NCI-H2196 (cell line): ENCODE measurements around the gene LDHA.
A peak's percentile ranks its signal among the peaks of the same experiment; 100 is the strongest.
"Not testable (repeated sequence)": the region's sequence is repeated elsewhere in the genome, so short reads cannot be mapped to it uniquely, and the experiment has no call there.

ENCODE experiments used
- DNase-seq: peaks from one replicate; lab custom pipeline; 2025; ENCODE audit not compliant: unreplicated experiment; lab: John Stamatoyannopoulos, UW

LDHA gene

DNA sequence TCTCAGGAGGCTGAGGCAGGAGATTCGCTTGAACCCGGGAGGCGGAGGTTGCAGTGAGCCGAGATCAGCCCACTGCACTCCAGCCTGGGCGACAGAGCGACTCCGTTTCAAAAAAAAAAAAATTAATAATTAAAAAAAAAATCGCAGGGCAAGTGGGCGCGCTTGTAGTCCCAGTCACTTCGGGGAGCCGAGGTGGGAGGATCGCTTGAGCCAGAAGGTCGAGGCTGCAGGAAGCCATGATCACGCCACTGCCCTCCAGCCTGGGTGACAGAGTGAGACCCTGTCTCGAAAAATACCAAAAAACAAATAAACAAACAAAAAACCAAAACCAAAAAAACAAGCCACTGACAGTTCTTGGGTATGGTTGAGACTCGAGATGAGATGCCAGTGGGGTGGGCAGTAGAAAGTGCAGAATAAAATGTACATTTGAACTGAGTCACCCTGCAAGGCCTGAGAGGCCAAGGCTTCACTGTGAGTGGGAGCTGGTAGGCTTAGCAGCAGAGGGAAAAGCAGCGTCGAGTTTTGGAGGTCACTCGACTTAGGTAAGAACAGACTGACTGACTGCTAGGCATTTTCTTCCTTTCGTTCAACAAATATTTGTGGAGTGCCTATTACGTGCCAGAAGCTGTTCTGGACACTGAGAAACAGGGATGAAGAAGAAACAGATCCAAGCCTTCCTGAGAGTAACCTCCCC, 635 bp upstream of the LDHA start:
- peak; percentile 43 for DNase-seq

DNA sequence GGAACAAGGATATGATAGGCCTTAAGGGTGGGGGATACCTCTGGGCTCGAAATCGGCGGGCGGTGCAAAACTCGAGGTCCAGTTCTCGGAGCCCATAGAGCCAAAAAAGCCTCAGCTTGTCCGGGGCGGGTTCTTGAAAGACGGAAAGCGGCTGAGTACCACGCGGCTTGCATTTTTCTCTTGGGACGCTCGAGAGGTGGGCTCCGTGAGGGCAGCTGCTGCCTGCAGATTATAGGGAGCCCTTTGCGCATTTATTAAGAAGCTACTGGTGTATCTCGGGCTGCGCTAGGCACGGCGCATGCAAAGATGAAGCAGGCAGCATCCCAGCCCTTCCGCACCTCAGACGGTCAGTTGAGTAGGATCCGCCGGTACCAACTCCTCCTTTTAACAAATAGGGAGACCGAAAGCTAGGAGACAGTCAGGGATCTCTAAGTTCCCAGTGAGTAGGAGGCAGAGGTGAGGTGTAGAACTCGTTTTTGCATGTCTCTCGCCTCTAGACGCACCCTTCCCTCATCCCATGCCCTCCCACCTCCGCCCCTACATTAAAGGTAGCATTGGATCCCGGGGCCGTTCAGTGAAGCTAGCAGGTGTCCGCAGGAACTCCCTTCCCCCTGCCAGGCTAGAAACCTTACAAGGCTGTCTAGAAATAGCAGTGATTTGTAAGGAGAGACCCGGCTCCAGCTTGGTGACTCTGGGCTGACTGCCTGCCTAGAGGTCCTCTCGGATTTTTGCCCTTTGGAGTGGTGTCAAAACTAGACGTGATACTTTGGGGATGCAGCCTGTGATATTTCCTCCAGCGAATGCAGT, 768 bp downstream of the LDHA start:
- no peak for DNase-seq

- DNase-seq: peak; percentile 100
Observed at GRCh38 chr11:18395735-18396504, 1.6 kb downstream of the LDHA start.

GRCh38 chr11:18397921-18398320, 3.6 kb downstream of the LDHA start:
- no peak for DNase-seq

GRCh38 chr11:18401077-18401476, 6.7 kb downstream of the LDHA start:
- not testable (repeated sequence) for DNase-seq

DNA sequence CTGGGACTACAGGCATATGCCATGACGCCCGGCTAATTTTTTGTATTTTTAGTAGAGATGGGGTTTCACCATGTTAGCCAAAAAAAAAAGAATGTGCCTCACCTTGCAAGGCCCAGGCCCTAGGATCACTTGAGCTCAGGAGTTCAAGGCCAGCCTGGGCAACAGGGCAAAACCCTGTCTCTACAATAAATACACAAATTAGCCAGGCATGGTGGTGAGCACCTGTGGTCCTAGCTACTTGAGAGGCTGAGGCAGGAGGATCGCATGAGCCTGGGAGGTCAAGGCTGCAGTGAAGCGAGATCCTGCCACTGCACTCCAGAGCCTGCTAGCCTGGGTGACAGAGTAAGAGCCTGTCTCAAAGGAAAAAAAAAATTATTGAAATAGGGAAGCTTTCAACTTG, 9.7 kb downstream of the LDHA start:
- no peak for DNase-seq

- peak; percentile 27 for DNase-seq
Observed at GRCh38 chr11:18407400-18407799, 13.0 kb downstream of the LDHA start.

DNA sequence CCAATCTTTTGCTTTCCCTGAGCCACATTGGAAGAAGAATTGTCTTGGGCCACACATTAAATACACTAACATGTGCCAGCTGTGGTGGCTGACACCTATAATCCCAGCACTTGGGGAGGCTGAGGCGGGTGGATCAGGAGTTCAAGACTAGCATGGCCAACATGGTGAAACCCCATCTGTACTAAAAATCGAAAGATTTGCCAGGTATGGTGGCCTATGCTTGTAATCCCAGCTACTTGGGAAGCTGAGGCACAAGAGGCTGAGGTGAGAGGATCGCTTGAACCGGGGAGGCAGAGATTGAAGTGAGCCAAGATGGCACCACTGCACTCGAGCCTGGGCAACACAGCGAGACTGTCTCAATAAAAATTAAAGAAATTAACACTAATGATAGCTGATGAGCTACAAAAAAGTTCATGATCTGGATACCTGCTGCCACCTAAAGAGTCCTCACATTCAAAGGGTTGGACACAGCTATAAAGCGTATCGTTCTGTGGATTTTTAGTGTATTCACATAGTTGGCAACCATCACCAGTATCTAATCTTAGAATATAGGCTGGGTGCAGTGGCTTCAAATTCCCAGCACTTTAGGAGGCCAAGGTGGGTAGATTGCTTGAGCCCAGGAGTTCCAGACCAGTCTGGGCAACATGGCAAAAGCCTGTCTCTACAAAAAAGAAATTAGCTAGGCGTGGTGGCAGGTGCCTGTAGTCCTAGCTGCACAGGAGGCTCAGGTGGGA, 14.4 kb downstream of the LDHA start:
- DNase-seq: no peak

DNA sequence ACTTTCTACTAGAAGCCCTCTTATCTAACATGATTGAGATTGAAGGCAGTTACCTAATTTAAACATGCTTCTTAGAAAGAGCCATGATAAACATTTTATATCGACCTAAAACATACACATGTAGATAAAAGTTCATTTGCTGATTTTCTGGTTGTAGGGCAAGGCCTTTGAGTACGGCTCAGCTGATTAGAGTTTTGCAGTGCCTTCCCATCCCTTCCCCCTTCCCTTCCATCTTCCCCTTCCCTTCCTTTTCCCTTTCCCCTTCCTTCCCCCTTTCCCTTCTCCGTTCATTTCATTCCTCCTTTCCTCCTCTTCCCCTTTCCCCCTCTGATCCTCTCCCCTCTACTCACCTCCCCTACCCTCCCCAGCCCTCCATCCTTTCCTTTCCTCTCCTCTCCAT, 22.1 kb downstream of the LDHA start:
- DNase-seq: no peak

DNA sequence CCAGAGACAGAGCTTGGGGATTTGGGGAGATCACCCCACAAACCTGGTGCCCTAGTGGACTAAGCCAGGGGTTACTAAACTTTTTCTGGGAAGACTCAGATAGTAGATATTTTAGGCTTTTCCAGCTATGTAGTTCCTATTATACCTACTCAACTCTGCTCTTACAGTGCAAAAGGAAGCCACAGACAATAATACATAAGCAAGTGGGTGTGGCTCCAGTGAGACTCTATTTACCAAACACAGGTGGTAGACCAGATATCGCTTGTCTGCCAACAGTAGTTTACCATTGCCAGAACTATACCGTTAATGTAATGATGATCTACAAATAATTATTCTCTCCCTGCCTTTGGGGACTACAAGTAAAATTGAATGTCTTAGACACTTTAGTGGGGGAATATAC, 24.7 kb downstream of the LDHA start:
- no peak for DNase-seq

- DNase-seq: no peak
Observed at GRCh38 chr11:18420067-18420466, 25.7 kb downstream of the LDHA start.

GRCh38 chr11:18427240-18427639, 32.9 kb downstream of the LDHA start:
- no peak for DNase-seq

DNA sequence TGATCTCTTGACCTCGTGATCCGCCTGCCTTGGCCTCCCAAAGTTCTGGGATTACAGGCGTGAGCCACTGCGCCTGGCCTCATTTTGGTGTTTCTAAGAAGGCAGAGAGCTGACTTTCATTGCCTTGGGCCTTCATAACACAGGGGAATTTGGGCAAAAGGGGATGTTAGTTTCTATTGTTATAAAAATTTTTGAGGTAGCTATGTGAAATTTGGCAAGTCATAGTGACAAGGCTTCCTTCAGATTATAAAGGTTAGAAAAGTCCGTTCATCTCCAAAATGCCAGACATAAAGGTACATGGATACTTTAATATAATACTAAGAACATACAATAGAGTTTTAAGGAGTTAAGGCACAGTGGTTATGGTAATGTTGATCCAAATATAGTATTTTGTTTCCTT, 35.0 kb downstream of the LDHA start:
- no peak for DNase-seq

GRCh38 chr11:18438691-18439090, 44.3 kb downstream of the LDHA start:
- DNase-seq: no peak

DNA sequence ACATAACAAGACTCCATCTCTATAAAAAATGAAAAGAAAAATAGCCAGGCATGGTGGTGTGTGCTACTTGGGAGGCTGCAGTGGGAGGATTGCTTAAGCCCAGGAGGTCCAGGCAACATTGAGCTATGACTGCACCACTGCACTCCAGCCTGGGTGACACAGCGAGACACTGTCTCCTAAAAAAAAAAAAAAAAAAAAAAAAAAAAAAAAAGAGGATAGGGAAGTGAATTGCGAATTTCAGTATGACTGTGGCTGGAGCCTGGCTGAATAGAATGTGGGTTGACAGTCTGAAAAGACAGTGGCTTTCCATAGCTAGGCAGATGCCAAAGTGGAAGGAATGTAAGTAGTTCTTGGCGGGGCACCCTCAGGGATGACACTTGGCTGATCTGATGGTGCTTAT, 54.9 kb downstream of the LDHA start:
- DNase-seq: no peak

DNA sequence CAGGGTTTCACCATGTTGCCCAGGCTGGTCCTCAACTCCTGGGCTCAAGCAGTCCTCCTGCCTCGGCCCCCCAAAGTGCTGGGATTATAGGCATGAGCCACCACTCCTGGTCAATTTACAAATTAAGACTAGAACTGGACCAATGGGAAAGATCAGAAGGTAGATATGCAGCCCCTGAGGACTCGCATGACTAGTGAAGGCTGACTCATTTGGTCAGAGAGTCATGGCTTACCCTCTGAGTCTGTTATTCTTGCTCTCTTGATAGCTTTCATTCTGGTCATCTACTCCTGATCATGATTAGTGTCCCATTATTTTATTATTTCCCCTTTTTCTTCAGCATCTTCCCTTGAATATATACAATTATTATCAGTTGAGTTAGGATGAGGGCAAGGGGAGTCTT, 58.6 kb downstream of the LDHA start:
- no peak for DNase-seq

- no peak for DNase-seq
Observed at GRCh38 chr11:18455686-18456372, 61.5 kb downstream of the LDHA start, which contains the start of gene LDHAL6A. TSS of gene LDHAL6A (plus strand) at chr11:18455856. CDS start at chr11:18456681, 825 bp downstream.

DNA sequence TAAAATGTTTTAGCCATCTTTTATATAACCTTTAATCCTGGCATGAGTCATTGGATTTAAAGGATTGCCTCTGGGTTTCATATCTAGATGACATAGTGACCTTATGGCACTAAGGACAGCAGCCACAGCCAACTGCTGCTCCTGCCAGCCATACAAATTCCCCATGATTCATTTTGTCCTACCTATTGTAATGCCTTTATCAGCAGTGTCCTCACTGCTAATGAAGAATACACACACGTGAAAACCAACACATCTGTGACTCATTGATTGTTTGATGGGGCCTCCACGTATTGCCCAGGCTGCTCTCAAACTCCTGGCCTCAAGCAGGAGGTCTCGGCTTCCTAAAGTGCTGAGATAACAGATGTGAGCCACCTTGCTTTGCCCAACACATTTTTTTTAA, 63.1 kb downstream of the LDHA start:
- DNase-seq: no peak
